SK-N-MC (cell line): Measurements from ENCODE around the gene HYDIN.

Experiments used
- EZH2 ChIP-seq: fragments of 200-600 bp; sonication (generic); IDR thresholded peaks from one replicate; pipeline ENCODE4 v1.6.1; 2017; ENCODE audit warnings: antibody characterized with exemption
- FOXP2 ChIP-seq: optimal IDR thresholded peaks from 2 replicates; pipeline ENCODE3; 2011; ENCODE audit warnings: mild to moderate bottlenecking, moderate library complexity; ENCODE audit not compliant: insufficient read depth; ENCODE audit errors: extremely low read length, control extremely low read depth
- POLR2AphosphoS5 ChIP-seq: IDR thresholded peaks from 2 replicates; pipeline ENCODE4 v1.6.1; 2012; ENCODE audit warnings: mild to moderate bottlenecking, low read depth, low read length, borderline replicate concordance

- no peak for TF ChIP-seq POLR2AphosphoS5
- TF ChIP-seq EZH2 = no peak
- TF ChIP-seq FOXP2 = no peak
These were observed 453.0 kb downstream of the HYDIN start for GRCh38 chr16:70777496-70777895.
